Ammon's horn (tissue), 1 donor: ENCODE data around the gene MAPKBP1.

Experiments
- DNase-seq: peaks from one replicate; pipeline ENCODE4 v3.0.0-alpha.2; 2016; ENCODE audit warnings: low spot score

MAPKBP1 gene

DNA sequence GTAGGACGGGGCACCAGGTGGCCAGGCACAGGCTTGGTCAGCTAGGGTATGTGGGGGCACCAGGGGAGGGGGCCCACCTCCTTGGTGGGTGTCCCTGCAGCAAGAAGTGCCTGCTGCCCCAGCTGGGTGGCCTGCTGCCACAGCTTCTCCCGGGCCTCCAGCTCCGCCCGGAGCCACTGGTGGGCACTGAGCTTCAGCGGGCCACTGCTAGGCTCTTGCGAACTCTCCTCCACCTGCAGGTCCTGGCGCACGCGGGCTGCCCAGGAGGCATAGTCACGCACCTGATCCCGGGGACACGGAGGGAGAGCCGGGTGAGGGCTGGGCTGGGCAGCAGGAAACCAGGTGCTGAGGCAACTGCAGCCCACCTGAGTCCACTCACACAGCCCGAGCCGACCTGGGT is 94.0 kb downstream of the MAPKBP1 start:
- DNase-seq, result no peak

DNA sequence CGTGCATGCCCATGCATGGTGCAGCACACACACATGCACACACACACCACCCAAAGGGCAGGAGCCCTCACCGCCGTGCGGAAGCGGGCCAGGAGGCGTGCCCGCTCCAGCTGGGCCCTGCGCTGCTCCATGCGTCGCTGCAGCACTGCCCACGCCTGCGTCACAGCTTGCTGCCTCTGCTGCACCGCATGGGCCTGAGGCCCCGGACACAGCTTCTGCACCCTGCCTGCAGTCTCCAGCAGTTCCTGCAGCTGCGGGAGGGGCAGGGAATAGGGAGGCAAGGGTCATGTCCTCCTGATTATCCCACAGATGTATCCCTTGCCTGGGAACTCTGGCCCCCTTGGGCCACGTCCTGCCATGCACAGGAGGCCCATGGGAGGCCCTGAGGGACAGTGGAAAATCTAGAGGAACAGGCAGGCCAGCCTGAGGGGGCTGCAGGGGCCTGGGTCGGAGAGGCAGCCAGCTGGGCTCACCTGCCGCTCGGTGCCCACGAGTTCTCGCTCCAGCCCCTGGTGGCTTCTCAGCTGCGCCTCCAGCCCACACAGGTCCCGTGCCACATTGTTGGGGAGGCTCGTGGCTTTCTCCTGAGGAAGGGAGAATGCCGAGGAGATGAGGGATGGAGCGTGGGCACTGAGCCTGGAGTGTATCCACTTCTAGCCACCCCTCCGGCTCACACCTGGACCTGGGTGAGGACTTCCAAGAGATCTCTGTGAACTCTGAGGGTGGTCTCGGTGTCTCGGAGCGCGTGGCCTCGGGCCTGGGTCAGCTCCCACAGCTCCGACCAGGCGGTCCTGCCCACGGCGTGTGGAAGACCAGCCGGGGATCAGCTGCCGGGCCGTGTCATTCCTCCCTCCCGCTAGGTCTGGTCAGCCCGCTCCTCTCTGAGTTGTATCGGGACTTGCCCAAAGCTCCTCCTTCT is 95.7 kb downstream of the MAPKBP1 start:
- no peak for DNase-seq

DNA sequence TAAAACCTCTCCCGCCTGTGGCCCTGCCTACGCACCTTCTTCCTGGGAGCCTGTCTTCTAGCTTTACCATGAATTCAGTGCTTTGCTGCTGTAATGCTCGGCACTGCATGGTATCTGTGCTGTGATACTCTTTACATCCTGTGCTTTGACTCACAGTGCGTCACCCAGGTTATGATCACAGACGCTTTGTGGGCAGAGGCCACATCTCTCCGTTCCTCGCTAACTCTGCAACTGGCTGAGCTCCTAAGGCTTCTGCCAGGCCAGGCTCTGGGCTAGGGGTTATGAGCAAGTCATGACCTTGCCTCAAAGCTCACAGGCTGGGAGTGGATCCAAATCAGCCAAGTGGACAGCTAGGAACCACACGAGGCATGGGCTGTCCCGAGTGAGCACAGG is 96.4 kb downstream of the MAPKBP1 start:
- no peak for DNase-seq

DNA sequence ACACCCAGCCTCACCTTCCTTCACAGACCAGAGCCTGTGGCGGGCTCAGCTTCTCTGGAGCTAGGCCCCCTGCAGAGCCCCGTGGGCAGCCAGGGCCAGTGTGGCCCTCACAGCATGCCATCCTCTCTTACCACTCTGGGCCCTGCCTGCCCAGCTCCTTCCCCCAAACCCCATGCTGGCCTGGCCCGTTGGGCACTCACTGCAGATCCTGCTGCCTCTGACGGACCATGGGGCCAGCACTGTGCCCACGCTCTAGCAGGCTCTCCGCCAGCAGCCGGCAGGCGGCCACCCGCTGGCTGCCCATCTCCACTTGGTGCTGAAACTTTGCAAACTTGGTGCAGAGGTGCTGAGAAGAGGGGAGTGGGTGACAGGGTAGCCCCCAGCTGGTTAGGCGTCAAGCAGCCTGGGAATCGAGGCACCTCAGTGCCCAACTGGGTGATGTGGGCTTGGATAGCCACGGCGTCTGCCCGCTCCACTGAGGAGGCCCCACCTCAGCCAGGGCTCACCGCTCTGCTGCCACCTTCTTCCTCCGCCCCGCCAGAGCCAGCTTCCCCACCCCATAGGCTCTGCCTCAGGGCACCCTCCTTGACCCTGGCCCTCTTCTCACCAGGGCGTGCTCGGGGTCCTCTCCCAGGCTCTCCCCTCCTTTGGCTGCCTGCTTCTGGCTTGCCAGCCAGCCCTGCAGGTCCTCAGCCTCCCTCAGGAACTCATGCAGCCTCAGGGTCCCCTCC is 97.1 kb downstream of the MAPKBP1 start:
- no peak for DNase-seq

- no peak for DNase-seq
Observed at GRCh38 chr15:41872166-41872747, 98.0 kb downstream of the MAPKBP1 start.

DNA sequence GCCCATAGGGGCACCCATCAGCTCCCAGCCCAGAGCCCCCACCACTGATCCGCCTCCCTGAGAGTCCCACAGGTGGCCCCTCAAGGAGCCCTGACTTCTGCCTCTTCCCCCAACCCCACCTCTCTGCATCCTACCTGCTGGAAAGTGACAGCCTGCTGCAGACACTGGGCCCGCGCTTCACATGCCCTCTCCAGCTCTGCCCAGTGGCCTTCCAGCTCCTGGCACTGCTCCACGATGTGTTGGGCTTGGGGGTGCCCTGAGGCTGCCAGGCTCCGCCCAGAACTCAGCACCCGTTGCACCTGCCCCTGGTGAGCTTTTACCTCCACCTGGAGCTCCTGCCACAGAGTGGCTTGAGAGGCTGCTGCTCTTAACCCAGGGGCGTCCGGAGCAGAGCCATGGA is 99.4 kb downstream of the MAPKBP1 start:
- no peak for DNase-seq

DNA sequence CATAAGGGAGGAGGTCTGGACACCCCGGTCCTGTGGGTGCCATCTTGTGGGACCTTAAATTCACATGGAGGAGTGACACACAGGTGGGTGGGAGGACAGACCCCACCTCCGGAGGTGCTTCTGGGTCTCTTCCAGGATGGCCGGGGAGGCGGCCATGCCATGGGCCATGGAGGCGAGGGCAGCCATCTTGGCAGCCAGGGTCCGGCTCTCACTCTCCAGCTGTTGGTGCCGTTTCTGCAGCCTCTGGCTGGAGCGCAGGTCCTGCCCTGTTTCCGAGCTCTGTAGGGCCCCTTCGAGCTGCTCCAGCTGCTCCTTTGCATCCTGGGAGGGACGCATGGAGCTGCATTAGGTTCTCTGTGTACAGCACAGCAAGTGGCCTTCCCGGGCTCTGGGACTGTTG is 100.5 kb downstream of the MAPKBP1 start:
- no peak for DNase-seq

GRCh38 chr15:41876007-41876406 is 101.7 kb downstream of the MAPKBP1 start:
- no peak for DNase-seq

GRCh38 chr15:41876689-41877088 is 102.4 kb downstream of the MAPKBP1 start:
- no peak for DNase-seq
